ENCODE results near the gene NRP2.

DNA sequence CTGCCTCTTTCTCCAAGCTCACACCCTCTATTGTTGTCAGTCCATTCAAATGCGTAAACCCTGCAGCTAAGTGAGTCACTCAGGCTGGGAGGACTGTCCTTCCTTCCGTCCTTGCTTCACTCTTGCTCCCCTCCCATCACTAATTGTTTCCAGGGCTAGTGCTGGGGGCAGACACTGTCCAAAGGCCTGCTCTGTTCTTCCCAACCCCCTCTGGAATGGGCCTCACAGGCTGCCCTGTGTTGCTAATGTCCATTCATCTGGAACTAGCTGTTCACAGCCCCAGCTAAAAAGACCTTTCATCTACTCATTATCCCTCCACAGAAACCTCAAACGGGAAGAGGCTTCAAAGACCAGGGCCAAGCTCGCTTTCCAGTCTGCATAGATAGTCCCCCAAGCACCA lies 31.9 kb upstream of the NRP2 start:
- TF ChIP-seq, protein P1, sequence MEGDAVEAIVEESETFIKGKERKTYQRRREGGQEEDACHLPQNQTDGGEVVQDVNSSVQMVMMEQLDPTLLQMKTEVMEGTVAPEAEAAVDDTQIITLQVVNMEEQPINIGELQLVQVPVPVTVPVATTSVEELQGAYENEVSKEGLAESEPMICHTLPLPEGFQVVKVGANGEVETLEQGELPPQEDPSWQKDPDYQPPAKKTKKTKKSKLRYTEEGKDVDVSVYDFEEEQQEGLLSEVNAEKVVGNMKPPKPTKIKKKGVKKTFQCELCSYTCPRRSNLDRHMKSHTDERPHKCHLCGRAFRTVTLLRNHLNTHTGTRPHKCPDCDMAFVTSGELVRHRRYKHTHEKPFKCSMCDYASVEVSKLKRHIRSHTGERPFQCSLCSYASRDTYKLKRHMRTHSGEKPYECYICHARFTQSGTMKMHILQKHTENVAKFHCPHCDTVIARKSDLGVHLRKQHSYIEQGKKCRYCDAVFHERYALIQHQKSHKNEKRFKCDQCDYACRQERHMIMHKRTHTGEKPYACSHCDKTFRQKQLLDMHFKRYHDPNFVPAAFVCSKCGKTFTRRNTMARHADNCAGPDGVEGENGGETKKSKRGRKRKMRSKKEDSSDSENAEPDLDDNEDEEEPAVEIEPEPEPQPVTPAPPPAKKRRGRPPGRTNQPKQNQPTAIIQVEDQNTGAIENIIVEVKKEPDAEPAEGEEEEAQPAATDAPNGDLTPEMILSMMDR (IDR thresholded peaks at IDR 0.05; ENCODE audit: low read depth, low read length, poor library complexity, severe bottlenecking), result no peak
- no peak for TF ChIP-seq EZH2phosphoT487 (IDR thresholded peaks at IDR 0.05; ENCODE audit: borderline replicate concordance, low read length)

Measured in DOHH2 (cell line).